IPS-18c (cell line): Measurements from ENCODE around the gene ABCB4.
"Not testable (repeated sequence)": the region's sequence is repeated elsewhere in the genome, so short reads cannot be mapped to it uniquely, and the experiment has no call there.

Source experiments
- H3K4me3 ChIP-seq: 2 replicates; pipeline ENCODE4 v1.7.0; 2013; ENCODE audit warnings: low read depth, mild to moderate bottlenecking, low read length, moderate library complexity; ENCODE audit not compliant: insufficient read depth
- H3K9me3 ChIP-seq: one replicate; pipeline ENCODE4 v1.6.1; 2013; ENCODE audit warnings: mild to moderate bottlenecking, low read length, moderate library complexity; ENCODE audit not compliant: control insufficient read depth, insufficient read depth

Gene ABCB4

DNA sequence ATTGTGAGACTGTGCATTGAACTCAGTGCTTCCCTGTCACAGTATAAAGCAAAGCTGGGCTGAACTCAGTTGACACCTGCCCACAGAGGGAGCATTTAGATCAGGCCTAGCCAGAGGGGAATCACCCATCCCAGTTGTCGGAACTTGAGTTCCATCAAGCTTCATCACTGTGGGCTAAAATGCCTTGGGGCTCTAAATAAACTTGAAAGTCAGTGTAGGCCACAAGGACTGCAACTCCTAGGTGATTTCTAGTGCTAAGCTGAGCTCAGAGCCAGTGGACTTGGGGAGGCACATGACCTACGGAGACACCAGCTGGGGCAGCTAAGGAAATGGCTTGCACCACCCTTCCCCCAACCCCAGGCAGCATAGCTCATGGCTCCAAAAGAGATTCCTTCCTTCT, 7.7 kb upstream of the ABCB4 start:
- H3K9me3 ChIP-seq: no peaks in the 10 kb centered on the region
- H3K4me3 ChIP-seq: no peak overlapping the region

DNA sequence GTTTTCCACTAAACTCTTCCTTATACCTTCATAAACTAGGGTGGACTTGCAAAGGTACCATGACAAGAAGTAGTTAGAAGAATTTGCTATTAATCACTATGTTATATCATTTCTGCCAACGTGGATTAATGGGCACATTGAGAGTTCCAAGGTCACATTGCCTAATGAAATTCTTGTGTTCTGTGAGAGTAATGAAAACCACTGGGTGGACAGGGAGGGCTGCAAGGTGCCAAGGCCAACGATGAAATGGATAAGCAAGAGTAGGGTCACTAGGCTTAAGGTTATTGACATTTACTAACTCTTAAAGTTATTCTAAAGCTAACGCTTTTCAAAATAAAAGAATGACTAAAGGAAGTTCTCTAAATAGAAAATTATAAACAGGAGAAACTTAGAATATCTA, 6.6 kb upstream of the ABCB4 start:
- Histone ChIP-seq H3K9me3 (no peaks in the 10 kb centered on the region), H3K4me3 (no peak overlapping the region)

DNA sequence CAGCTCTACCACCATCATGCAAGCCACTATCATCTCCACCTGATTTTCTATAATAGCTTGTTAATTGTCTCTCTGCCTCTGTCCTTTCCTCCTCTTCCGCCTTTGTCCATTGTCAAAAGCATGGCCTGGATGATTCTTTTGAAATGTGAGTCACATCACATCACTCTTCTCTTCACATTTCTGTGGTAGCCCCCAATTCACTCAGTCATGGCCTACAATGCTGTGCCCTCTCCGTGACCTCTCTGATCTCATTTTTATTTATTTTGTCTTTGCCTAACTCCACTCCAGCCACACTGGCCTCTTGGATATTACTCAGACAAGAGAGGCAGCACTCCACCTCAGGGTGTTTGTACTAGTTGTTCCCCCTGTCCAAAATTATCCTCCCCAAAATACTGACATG, 4.9 kb upstream of the ABCB4 start:
- Histone ChIP-seq H3K9me3 (no peaks in the 10 kb centered on the region), H3K4me3 (no peak overlapping the region)

DNA sequence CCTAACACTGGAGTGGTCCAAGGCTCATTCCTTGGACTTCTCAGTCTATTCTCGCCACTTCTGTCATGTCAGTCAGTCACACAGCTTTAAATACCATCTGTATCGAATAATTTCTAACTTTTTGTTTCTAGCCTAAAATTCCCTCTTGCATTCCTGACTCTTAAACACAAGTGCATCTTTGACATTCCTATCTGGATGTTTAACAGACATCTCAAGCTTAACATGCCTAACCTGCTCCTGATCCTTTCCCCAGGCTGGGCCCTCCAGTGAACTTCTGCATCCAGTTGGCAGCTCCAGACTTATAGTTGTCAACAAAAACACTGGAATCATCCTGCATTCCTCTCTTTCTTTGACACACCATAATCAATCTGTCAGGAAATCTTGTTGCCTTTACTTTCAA, 4.5 kb upstream of the ABCB4 start:
- no peak overlapping the region for H3K4me3 ChIP-seq
- no peaks in the 10 kb centered on the region for H3K9me3 ChIP-seq

DNA sequence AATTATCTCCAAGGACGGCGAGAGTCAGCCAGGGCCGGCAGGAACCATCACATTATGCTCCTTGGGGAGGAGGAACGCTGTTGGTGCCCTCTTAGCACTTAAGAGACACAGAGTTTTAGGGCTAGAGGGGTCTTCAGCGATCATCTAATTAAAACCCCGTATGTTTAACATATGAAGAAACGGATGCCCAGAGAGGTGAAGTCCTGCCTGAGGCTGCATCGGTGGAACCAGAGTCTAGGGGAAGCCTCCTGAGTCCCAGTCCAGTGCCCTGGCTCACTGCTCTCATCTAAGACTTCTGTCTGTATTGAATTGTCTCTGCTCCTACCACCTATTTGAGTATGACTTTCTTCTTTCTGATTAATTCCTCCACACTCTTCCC, 688 bp upstream of the ABCB4 start:
- peak overlapping the region; percentile 55; the same call in 1 of the 2 replicates for H3K4me3 ChIP-seq

DNA sequence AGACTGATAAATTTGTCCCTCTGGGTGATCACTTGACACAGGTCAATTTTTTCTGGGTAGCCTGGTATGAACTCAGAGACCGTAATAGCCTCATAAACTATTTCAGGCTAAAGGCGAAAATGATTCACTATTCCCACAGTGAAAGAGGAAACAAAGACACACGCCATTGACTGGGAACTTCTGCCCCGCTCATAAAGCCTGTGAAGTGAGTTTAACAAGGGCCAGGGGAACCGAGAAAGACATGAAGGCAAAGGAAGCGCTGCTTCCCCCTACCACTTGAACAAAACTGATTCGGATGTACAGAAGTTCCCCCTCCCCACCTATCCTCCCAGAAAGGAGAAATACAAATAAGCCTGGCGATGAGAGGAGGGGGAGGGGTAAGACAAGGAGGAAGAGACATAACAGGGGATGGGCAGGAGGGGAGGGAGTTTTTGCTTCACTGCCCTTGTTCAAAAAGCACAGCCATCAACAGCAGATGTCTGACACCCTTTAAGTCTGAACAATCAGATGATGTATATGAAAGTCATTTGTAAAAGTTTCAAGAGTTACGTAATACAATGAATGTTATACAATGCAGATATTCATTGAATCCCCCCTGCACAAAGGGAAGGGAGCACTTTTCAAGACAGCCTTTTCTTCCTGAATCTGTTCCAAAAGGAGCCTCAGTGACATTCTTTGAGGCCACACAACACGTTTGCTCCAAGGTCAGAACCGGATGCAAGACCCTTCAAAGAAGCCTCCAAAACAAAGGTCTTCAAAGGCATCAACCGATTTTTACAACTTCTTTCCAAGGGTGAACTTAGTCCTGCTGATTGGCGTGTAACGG, 734 bp downstream of the ABCB4 start:
- Histone ChIP-seq H3K4me3 (peak overlapping the region; percentile 55), H3K9me3 (no peaks in the 10 kb centered on the region)

More for the DNA sequence above, 688 bp upstream of the ABCB4 start:
- H3K9me3 ChIP-seq: no peaks in the 10 kb centered on the region

DNA sequence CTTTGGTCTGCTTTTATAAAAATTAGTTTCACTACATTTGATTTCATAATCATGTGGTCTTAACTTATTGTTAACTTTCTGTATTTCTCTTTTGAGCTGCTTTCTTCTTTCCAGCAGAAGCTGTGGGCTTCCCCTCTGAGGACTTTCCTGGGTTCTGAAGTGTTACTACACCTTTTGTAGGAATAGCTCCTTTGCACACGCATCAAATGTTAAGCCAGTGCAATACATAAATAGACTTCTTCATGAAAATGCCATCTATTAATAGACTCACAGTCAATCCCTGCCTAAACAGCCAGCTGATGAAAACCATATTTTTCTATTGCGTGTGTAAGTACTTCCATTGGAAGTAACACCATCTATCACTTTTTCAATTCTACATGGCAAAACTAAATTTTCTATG, 1.5 kb downstream of the ABCB4 start:
- H3K9me3 ChIP-seq: no peaks in the 10 kb centered on the region
- no peak overlapping the region for H3K4me3 ChIP-seq

DNA sequence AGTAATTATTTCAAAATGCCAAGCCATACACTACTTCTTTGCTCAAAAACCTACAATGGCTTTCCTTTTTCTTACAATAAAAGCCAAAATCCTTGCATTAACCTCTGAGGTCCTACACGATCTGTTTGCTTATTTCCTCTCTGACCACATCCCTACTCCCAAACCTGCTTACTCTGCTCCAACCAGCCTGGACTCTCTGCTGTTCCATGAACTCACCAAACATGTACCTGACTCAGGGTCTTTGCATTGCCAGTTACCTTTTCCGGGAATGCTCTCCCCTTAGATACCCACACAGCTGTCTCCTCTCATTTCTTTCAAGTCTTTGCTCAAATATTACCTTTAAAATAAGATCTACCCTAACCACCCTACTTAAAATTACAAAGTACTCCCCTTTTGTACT, 2.3 kb downstream of the ABCB4 start:
- no peak overlapping the region for H3K4me3 ChIP-seq
- H3K9me3 ChIP-seq: no peaks in the 10 kb centered on the region

DNA sequence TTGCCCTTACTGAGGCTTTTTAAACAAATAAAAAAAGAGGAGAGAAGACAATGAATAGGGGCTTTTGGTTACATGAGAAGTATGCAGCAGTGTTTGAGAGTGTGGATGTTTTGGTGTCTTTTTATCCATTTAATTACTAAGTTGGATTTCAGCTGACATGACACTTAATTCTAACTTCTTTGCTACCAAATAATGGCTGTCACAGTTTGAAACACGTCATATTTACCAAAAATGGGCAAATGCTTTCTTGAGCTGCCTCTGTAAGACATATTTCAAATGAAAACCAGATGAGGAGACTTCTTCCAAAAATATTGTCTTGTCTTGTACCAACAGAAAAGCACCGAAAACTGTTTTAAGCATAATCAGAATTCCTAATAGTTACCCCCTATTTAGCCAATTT, 4.0 kb downstream of the ABCB4 start:
- no peak overlapping the region for H3K4me3 ChIP-seq
- H3K9me3 ChIP-seq: no peaks in the 10 kb centered on the region

DNA sequence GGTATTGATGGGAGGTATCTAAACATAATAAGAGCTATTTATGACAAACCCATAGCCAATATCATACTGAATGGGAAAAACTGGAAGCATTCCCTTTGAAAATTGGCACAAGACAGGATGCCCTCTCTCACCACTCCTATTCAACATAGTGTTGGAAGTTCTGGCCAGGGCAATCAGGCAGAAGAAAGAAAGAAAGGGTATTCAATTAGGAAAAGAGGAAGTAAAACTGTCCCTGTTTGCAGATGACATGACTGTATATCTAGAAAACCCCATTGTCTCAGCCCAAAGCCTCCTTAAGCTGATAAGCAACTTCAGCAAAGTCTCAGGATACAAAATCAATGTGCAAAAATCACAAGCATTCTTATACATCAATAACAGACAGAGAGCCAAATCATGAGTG, 6.3 kb downstream of the ABCB4 start:
- H3K4me3 ChIP-seq, H3K9me3 ChIP-seq: not testable (repeated sequence)

DNA sequence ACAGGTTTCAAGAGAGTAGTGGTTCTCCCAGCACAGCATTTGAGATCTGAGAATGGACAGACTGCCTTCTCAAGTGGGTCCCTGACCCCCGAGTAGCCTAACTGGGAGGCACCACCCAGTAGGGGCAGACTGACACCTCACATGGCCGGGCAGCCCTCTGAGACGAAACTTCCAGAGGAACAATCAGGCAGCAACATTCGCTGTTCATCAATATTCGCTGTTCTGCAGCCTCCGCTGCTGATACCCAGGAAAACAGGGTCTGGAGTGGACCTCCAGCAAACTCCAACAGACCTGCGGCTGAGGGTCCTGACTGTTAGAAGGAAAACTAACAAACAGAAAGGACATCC, 10.0 kb downstream of the ABCB4 start:
- not testable (repeated sequence) for H3K4me3 ChIP-seq

DNA sequence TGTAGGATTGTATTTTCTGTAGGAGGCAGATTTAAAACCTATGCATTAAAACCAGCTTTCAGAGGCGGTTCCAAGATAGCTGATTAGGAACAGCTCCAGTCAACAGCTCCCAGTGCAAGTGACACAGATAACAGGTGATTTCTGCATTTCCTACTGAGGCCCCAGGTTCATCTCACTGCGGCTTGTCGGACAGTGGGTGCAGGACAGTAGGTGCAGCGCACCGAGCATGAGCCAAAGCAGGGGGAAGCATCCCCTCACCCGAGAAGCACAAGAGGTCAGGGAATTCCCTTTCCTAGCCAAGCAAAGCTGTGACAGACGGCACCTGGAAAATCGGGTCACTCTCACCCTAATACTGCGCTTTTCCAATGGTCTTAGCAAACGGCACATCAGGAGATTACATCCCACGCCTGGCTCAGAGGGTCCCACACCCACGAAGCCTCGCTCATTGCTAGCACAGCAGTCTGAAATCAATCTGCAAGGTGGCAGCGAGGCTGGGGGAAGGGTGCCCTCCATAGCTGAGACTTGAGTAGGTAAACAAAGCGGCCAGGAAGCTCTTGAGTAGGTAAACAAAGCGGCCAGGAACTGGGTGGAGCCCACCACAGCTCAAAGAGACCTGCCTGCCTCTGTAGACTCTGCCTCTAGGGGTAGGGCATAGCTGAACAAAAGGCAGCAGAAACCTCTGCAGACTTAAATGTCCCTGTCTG, 10.5 kb downstream of the ABCB4 start:
- H3K9me3 ChIP-seq: not testable (repeated sequence)
- H3K4me3 ChIP-seq: peak overlapping the region; percentile 28; the same call in 1 of the 2 replicates

More for the DNA sequence above, 10.0 kb downstream of the ABCB4 start:
- H3K9me3 ChIP-seq: not testable (repeated sequence)

DNA sequence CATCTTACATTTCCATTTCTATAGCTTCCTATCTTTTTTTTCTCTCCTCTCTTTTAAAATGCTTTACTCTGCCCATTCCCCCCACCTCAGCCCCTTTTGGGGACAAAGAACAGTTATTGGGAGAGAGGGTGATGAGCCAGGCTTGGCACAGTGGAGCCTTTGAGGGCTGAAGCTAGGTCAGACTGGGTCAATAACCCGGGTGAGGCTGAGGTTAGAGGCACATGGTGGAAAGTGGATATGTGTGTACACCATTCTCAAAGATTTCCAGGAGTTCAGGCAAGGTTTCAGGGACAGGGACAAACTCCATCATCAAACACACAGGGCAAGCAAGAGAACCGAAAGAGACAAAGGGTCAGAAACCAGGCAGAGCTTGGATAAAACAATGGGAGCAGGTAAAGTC, 11.5 kb downstream of the ABCB4 start:
- no peaks in the 10 kb centered on the region for H3K9me3 ChIP-seq
- H3K4me3 ChIP-seq: no peak overlapping the region

DNA sequence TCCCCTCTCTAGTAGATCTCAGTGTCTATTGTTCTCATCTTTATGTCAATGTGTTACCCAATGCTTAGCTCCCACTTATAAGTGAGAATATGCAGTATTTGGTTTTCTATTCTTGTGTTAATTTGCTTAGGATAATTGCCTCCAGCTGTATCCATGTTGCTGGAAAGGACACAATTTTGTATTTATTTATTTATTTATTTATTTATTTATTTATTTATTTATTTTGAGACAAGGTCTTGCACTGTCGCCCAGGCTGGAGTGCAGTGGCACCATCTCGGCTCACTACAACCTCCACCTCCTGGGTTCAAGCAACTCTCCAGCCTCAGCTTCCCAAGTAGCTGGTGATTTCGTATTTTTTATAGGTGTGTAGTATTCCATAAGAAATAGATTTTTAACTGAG, 15.0 kb downstream of the ABCB4 start:
- H3K9me3 ChIP-seq: not testable (repeated sequence)

DNA sequence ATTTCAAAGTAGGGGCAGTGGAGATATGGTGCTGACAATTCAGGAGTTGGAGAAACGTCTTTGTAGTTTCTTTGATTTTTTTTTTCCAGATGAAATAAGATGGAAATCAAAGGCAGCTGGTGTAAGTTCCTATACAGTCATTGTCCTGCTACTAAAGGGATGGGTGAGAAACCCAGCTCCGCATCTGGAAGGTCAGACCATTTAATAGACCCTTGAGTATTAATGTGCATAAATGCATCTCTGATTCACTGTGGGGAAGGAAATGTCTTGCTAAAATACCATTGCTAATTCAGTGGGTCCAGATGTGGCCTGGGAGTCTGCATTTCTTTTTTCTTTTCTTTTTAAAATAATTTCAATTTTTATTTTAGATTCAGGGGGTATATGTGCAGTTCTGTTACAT, 15.5 kb downstream of the ABCB4 start:
- H3K9me3 ChIP-seq: no peaks in the 10 kb centered on the region
- H3K4me3 ChIP-seq: no peak overlapping the region

More for the DNA sequence above, 15.0 kb downstream of the ABCB4 start:
- not testable (repeated sequence) for H3K4me3 ChIP-seq

DNA sequence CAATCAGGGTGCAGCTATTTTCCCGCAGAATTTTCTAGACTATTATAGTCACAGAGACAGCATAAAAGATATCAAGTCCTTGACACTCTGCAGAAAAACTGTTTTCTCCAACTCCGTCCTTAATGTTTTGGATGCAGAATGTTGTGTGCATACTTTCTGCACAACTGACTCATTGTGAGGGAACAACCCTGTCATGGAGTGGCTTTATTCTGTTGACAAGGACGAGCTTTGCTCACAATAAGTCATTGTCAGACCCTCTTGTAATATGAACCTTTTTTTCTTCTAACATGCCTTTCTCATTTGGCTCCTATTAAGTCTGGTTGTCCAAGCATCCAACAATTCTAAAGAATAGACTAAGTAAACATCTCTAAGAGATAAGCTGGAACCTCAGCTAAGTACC, 17.3 kb downstream of the ABCB4 start:
- Histone ChIP-seq H3K4me3 (no peak overlapping the region), H3K9me3 (no peaks in the 10 kb centered on the region)

DNA sequence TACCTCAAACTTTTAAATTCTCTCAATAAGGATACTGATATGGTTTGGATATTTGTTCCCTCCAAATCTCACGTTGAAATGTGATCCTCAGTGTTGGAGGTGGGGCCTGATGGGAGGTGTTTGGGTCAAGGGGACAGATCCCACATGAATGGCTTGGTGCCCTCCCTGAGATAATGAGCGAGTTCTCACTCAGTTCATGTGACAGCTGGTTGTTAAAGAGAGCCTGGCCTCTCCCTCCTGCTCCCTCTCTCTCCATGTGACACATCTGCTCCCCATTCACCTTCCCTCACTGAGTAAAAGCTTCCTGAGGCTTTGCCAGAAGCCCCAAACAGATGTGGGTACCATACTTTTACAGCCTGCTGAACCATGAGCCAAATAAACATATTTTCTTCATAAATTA, 19.2 kb downstream of the ABCB4 start:
- H3K4me3 ChIP-seq: no peak overlapping the region
- no peaks in the 10 kb centered on the region for H3K9me3 ChIP-seq

DNA sequence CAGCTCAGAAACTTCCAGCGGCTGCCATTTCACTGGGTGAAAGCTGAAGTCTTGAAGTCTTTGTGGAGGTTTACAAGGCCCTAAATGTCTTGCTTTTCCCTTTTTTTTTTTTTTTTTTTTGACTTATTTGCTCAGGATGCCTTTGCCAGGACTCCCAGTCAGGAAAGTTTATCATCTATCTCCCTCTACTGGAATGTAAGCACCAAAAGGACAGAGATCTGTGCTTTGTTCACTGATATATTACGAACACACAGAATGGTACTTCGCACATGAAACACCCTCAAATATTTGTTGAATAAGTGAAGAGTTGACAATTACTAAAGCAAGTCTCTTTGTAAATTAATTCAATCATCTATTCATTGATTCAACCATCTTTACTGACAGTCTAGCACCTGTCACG, 23.2 kb downstream of the ABCB4 start:
- Histone ChIP-seq H3K9me3 (no peaks in the 10 kb centered on the region), H3K4me3 (no peak overlapping the region)

DNA sequence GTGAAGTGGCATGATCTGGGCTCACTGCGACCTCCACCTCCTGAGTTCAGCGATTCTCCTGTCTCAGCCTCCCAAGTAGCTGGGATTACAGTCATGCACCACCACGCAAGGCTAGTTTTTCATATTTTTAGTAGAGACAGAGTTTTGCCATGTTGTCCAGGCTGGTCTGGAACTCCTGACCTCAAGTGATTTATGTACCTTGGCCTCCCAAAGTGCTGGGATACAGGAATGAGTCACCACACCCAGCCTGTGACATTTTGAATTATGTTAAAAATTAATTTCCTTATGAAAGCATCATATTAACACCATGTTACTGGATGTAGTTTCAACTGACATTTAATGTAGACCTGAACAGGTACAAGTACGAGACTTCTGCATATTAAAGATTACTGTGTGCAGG, 24.3 kb downstream of the ABCB4 start:
- Histone ChIP-seq H3K9me3 (no peaks in the 10 kb centered on the region), H3K4me3 (no peak overlapping the region)
